Muscle of leg (tissue), 11 donors: ENCODE measurements around the gene PTK7. TPM values are rescaled to one million over a fixed set of nuclear protein-coding genes. Genes with fewer than 3 reads are reported as not detected.

Experiments used
- DNase-seq: peaks from one replicate; pipeline ENCODE4 v3.0.0; 2013
- H3K27ac ChIP-seq: one replicate; pipeline ENCODE4 v1.5.1; 2013; ENCODE audit warnings: mild to moderate bottlenecking, low read length, control low read depth
- H3K27me3 ChIP-seq: one replicate; pipeline ENCODE4 v1.6.1; 2013; ENCODE audit warnings: low read length; ENCODE audit not compliant: control insufficient read depth, insufficient read depth
- H3K36me3 ChIP-seq: one replicate; pipeline ENCODE4 v1.6.1; 2013; ENCODE audit warnings: low read length; ENCODE audit not compliant: control insufficient read depth, insufficient read depth
- H3K4me1 ChIP-seq: one replicate; pipeline ENCODE4 v1.6.1; 2013; ENCODE audit warnings: low read length; ENCODE audit not compliant: control insufficient read depth, insufficient read depth
- H3K4me3 ChIP-seq: one replicate; pipeline ENCODE4 v1.5.1; 2013; ENCODE audit warnings: low read length, control low read depth
- H3K9me3 ChIP-seq: replicated peaks from 2 replicates; pipeline ENCODE4 v1.6.1; 2013; ENCODE audit warnings: low read depth, low read length; ENCODE audit not compliant: control insufficient read depth
- WGBS: methylation state at CpG from one replicate; pipeline ENCODE4 v1.1.5; 2013; ENCODE audit warnings: missing lambda C conversion rate; ENCODE audit not compliant: insufficient coverage; 5-methylcytosine and 5-hydroxymethylcytosine counted together
- polyA plus RNA-seq, 8 donors: library from polyadenylated mRNA; unstranded; fragments of 120-200 nt; gene quantifications; one replicate each; pipeline versions ENCODE4 v1.2.1 to v1.2.3, GENCODE V29; 2013; ENCODE audit warnings: inconsistent platforms in 1 of 8, low replicate concordance in 1 of 8; ENCODE audit not compliant: insufficient read length in 8 of 8, insufficient read depth in 1 of 8
- total RNA-seq: library from RNA; stranded (reverse); fragments of 120-200 nt; gene quantifications from one replicate; pipeline ENCODE4 v1.2.4, GENCODE V29; 2013

PTK7 gene
- total and polyA plus RNA-seq, 9 donors: 40.2 to 117 (median 78.5) TPM

- 83% methylated on average over 16 of the region's 16 CpGs for WGBS
- peaks cover 34% of the 10 kb centered on the region for H3K36me3 ChIP-seq
- no peaks in the 10 kb centered on the region for H3K27me3 ChIP-seq
- H3K9me3 ChIP-seq: no peaks in the 10 kb centered on the region
- H3K4me1 ChIP-seq: peaks cover 14% of the 10 kb centered on the region
- H3K4me3 ChIP-seq: no peak overlapping the region
- no peak for DNase-seq
- H3K27ac ChIP-seq: no peak overlapping the region
These were observed 65.5 kb downstream of the PTK7 start for GRCh38 chr6:43141644-43142043.

- Histone ChIP-seq H3K27me3 (no peaks in the 10 kb centered on the region), H3K36me3 (peaks cover 36% of the 10 kb centered on the region), H3K4me1 (peaks cover 14% of the 10 kb centered on the region), H3K4me3 (no peak overlapping the region), H3K27ac (no peak overlapping the region), H3K9me3 (no peaks in the 10 kb centered on the region)
- no peak for DNase-seq
- WGBS: 58% methylated on average over 10 of the region's 14 CpGs
These were observed 66.0 kb downstream of the PTK7 start for GRCh38 chr6:43142101-43142500.

GRCh38 chr6:43143235-43144128, 67.4 kb downstream of the PTK7 start:
- Histone ChIP-seq H3K4me1 (peaks cover 14% of the 10 kb centered on the region), H3K4me3 (peak overlapping the region; percentile 2), H3K27ac (peak overlapping the region; percentile 58), H3K36me3 (peaks cover 43% of the 10 kb centered on the region), H3K27me3 (no peaks in the 10 kb centered on the region), H3K9me3 (no peaks in the 10 kb centered on the region)
- peak; percentile 97 for DNase-seq
- 1% methylated on average over 23 of the region's 25 CpGs for WGBS

- 47% methylated on average over 3 of the region's 6 CpGs for WGBS
- peaks cover 32% of the 10 kb centered on the region for H3K36me3 ChIP-seq
- no peak overlapping the region for H3K4me3 ChIP-seq
- no peaks in the 10 kb centered on the region for H3K9me3 ChIP-seq
- H3K27me3 ChIP-seq: no peaks in the 10 kb centered on the region
- H3K27ac ChIP-seq: no peak overlapping the region
- peaks cover 14% of the 10 kb centered on the region for H3K4me1 ChIP-seq
- DNase-seq: no peak
These were observed 68.8 kb downstream of the PTK7 start for GRCh38 chr6:43144879-43145278.

GRCh38 chr6:43146261-43146660, 70.1 kb downstream of the PTK7 start:
- Histone ChIP-seq H3K36me3 (peaks cover 30% of the 10 kb centered on the region), H3K4me1 (peaks cover 14% of the 10 kb centered on the region), H3K27me3 (no peaks in the 10 kb centered on the region), H3K27ac (no peak overlapping the region), H3K4me3 (no peak overlapping the region), H3K9me3 (no peaks in the 10 kb centered on the region)
- 79% methylated on average over 2 of the region's 3 CpGs for WGBS
- DNase-seq: no peak

GRCh38 chr6:43146709-43147688, 70.9 kb downstream of the PTK7 start:
- 92% methylated on average over 4 of the region's 8 CpGs for WGBS
- Histone ChIP-seq H3K4me1 (peaks cover 14% of the 10 kb centered on the region), H3K36me3 (peaks cover 29% of the 10 kb centered on the region), H3K4me3 (no peak overlapping the region), H3K27me3 (no peaks in the 10 kb centered on the region), H3K27ac (no peak overlapping the region), H3K9me3 (no peaks in the 10 kb centered on the region)
- DNase-seq: no peak

GRCh38 chr6:43147691-43148477, 71.8 kb downstream of the PTK7 start:
- Histone ChIP-seq H3K4me1 (peaks cover 11% of the 10 kb centered on the region), H3K9me3 (no peaks in the 10 kb centered on the region), H3K27me3 (no peaks in the 10 kb centered on the region), H3K27ac (no peak overlapping the region), H3K4me3 (no peak overlapping the region), H3K36me3 (peaks cover 28% of the 10 kb centered on the region)
- 94% methylated on average over 5 of the region's 6 CpGs for WGBS
- DNase-seq: no peak

- no peaks in the 10 kb centered on the region for H3K9me3 ChIP-seq
- H3K4me3 ChIP-seq: no peak overlapping the region
- peaks cover 24% of the 10 kb centered on the region for H3K36me3 ChIP-seq
- no peak overlapping the region for H3K27ac ChIP-seq
- H3K27me3 ChIP-seq: no peaks in the 10 kb centered on the region
- no peak for DNase-seq
- H3K4me1 ChIP-seq: no peaks in the 10 kb centered on the region
- 100% methylated on average over 1 of the region's 1 CpG for WGBS
These were observed 73.2 kb downstream of the PTK7 start for GRCh38 chr6:43149265-43149664.

GRCh38 chr6:43150051-43150751, 74.1 kb downstream of the PTK7 start:
- no peak overlapping the region for H3K4me3 ChIP-seq
- H3K9me3 ChIP-seq: no peaks in the 10 kb centered on the region
- H3K36me3 ChIP-seq: peaks cover 18% of the 10 kb centered on the region
- DNase-seq: no peak
- no peak overlapping the region for H3K27ac ChIP-seq
- H3K4me1 ChIP-seq: no peaks in the 10 kb centered on the region
- H3K27me3 ChIP-seq: no peaks in the 10 kb centered on the region
- 68% methylated on average over 4 of the region's 7 CpGs for WGBS
